ENCODE measurements around the gene FAM219A.

Gene FAM219A

GRCh38 chr9:34475097-34475496 is 16.7 kb upstream of the FAM219A start (continued):
- TF ChIP-seq POU6F1 (CRISPR knock-in tag; IDR thresholded peaks at IDR 0.05; ENCODE audit: borderline replicate concordance, low read depth) (no peak), TCF4 (CRISPR knock-in tag; IDR thresholded peaks at IDR 0.05; ENCODE audit: borderline replicate concordance) (no peak), CSDC2 (CRISPR knock-in tag; IDR thresholded peaks at IDR 0.05) (no peak), OSR1 (CRISPR knock-in tag; IDR thresholded peaks at IDR 0.05) (no peak), CREB5 (CRISPR knock-in tag; IDR thresholded peaks at IDR 0.05; ENCODE audit: low read depth) (no peak)

GRCh38 chr9:34465468-34465867 is 7.1 kb upstream of the FAM219A start:
- no peak for TF ChIP-seq RARB (CRISPR knock-in tag; IDR thresholded peaks at IDR 0.05)
- no peak for TF ChIP-seq ZFP3 (CRISPR knock-in tag; IDR thresholded peaks at IDR 0.05)
- no peak for TF ChIP-seq ZFP30 (CRISPR knock-in tag; IDR thresholded peaks at IDR 0.05)
- TF ChIP-seq CREB5 (CRISPR knock-in tag; IDR thresholded peaks at IDR 0.05; ENCODE audit: low read depth), result no peak
- TF ChIP-seq ARNTL (CRISPR knock-in tag; IDR thresholded peaks at IDR 0.05; ENCODE audit: borderline replicate concordance, low read depth), result no peak
- TF ChIP-seq CSRNP3 (CRISPR knock-in tag; IDR thresholded peaks at IDR 0.05), result no peak
- no peak for TF ChIP-seq BACH2 (CRISPR knock-in tag; IDR thresholded peaks at IDR 0.05; ENCODE audit: borderline replicate concordance)
- TF ChIP-seq ISL1 (CRISPR knock-in tag; IDR thresholded peaks at IDR 0.05), result no peak
- no peak for TF ChIP-seq ZC3H10 (CRISPR knock-in tag; IDR thresholded peaks at IDR 0.05)
- no peak for ATAC-seq

- TF ChIP-seq ZNF8 (CRISPR knock-in tag; IDR thresholded peaks at IDR 0.05) (no peak), CSRNP3 (CRISPR knock-in tag; IDR thresholded peaks at IDR 0.05) (no peak), ESRRG (CRISPR knock-in tag; IDR thresholded peaks at IDR 0.05) (no peak), ZNF70 (CRISPR knock-in tag; IDR thresholded peaks at IDR 0.05) (no peak), PPARA (CRISPR knock-in tag; IDR thresholded peaks at IDR 0.05; ENCODE audit: borderline replicate concordance) (no peak), CREB5 (CRISPR knock-in tag; IDR thresholded peaks at IDR 0.05; ENCODE audit: low read depth) (no peak), BACH2 (CRISPR knock-in tag; IDR thresholded peaks at IDR 0.05; ENCODE audit: borderline replicate concordance) (no peak)
- no peak for ATAC-seq
Observed at GRCh38 chr9:34464571-34464970, 6.2 kb upstream of the FAM219A start.

GRCh38 chr9:34463901-34464232 is 5.5 kb upstream of the FAM219A start:
- peak; percentile 31 for ATAC-seq
- TF ChIP-seq CREB5 (CRISPR knock-in tag; IDR thresholded peaks at IDR 0.05; ENCODE audit: low read depth) (no peak), ZC3H10 (CRISPR knock-in tag; IDR thresholded peaks at IDR 0.05) (no peak), SNAI2 (CRISPR knock-in tag; IDR thresholded peaks at IDR 0.05) (no peak), ZFP30 (CRISPR knock-in tag; IDR thresholded peaks at IDR 0.05) (no peak), TSHZ2 (CRISPR knock-in tag; IDR thresholded peaks at IDR 0.05) (no peak), RARB (CRISPR knock-in tag; IDR thresholded peaks at IDR 0.05) (no peak), CSRNP3 (CRISPR knock-in tag; IDR thresholded peaks at IDR 0.05) (no peak), TOX (CRISPR knock-in tag; IDR thresholded peaks at IDR 0.05; ENCODE audit: borderline replicate concordance) (no peak), ZNF565 (CRISPR knock-in tag; conservative IDR thresholded peaks at IDR 0.05; ENCODE audit: low read depth) (no peak), ESRRG (CRISPR knock-in tag; IDR thresholded peaks at IDR 0.05) (no peak), CSDC2 (CRISPR knock-in tag; IDR thresholded peaks at IDR 0.05) (no peak)

All from SK-N-SH treated with all-trans-retinoic acid at 6 μM for 48 hours (cell line).